NCI-H748 treated with DMSO at 0.1 percent for 48 hours (cell line): Measurements from ENCODE around the gene FN3KRP.

Experiments
- DNase-seq: peaks from one replicate; lab custom pipeline; 2025; lab: John Stamatoyannopoulos, UW

The FN3KRP gene

GRCh38 chr17:82687871-82688270 lies 28.6 kb upstream of the FN3KRP start:
- no peak for DNase-seq

GRCh38 chr17:82689077-82689476 lies 27.4 kb upstream of the FN3KRP start:
- no peak for DNase-seq

GRCh38 chr17:82690786-82691489 lies 25.6 kb upstream of the FN3KRP start:
- DNase-seq: no peak

GRCh38 chr17:82691714-82692113 lies 24.8 kb upstream of the FN3KRP start:
- no peak for DNase-seq

GRCh38 chr17:82692268-82692667 lies 24.2 kb upstream of the FN3KRP start:
- no peak for DNase-seq

- no peak for DNase-seq
These were observed 23.2 kb upstream of the FN3KRP start for GRCh38 chr17:82693168-82693867.

GRCh38 chr17:82694647-82695046 lies 21.9 kb upstream of the FN3KRP start:
- DNase-seq: no peak

GRCh38 chr17:82696259-82696658 lies 20.2 kb upstream of the FN3KRP start:
- no peak for DNase-seq

- no peak for DNase-seq
These were observed 19.3 kb upstream of the FN3KRP start for GRCh38 chr17:82696916-82697807.

- no peak for DNase-seq
These were observed 18.8 kb upstream of the FN3KRP start for GRCh38 chr17:82697808-82698064.

GRCh38 chr17:82698065-82698973 lies 18.2 kb upstream of the FN3KRP start, which contains the start of gene RAB40B:
RAB40B (minus strand) TSS chr17:82698698; CDS start chr17:82698596, 102 bp downstream.
- peak; percentile 93 for DNase-seq

- DNase-seq: no peak
These were observed 17.5 kb upstream of the FN3KRP start for GRCh38 chr17:82698974-82699442.

GRCh38 chr17:82699551-82699950 lies 17.0 kb upstream of the FN3KRP start:
- no peak for DNase-seq

- no peak for DNase-seq
These were observed 14.1 kb upstream of the FN3KRP start for GRCh38 chr17:82702231-82702927.

GRCh38 chr17:82703036-82703745 lies 13.3 kb upstream of the FN3KRP start:
- no peak for DNase-seq

GRCh38 chr17:82703935-82704865 lies 12.3 kb upstream of the FN3KRP start:
- DNase-seq: no peak

GRCh38 chr17:82704886-82705285 lies 11.6 kb upstream of the FN3KRP start:
- DNase-seq: no peak

GRCh38 chr17:82705756-82706155 lies 10.8 kb upstream of the FN3KRP start:
- no peak for DNase-seq

GRCh38 chr17:82709024-82709675 lies 7.4 kb upstream of the FN3KRP start:
- no peak for DNase-seq
